IPS-18c (cell line): Measurements from ENCODE around the gene ARMH2.
"Not testable (repeated sequence)": the region's sequence is repeated elsewhere in the genome, so short reads cannot be mapped to it uniquely, and the experiment has no call there.

ENCODE experiments used
- H3K4me3 ChIP-seq: 2 replicates; pipeline ENCODE4 v1.7.0; 2013; ENCODE audit warnings: low read depth, mild to moderate bottlenecking, low read length, moderate library complexity; ENCODE audit not compliant: insufficient read depth
- H3K9me3 ChIP-seq: one replicate; pipeline ENCODE4 v1.6.1; 2013; ENCODE audit warnings: mild to moderate bottlenecking, low read length, moderate library complexity; ENCODE audit not compliant: control insufficient read depth, insufficient read depth

The ARMH2 gene

GRCh38 chr6:24778121-24778520, 20.6 kb downstream of the ARMH2 start:
- H3K4me3 ChIP-seq, result no peak overlapping the region
- no peaks in the 10 kb centered on the region for H3K9me3 ChIP-seq

GRCh38 chr6:24777227-24777626, 21.5 kb downstream of the ARMH2 start:
- Histone ChIP-seq H3K4me3 (no peak overlapping the region), H3K9me3 (no peaks in the 10 kb centered on the region)

GRCh38 chr6:24775520-24776058, 23.1 kb downstream of the ARMH2 start:
- H3K4me3 ChIP-seq, result peak overlapping the region; percentile 100
- no peaks in the 10 kb centered on the region for H3K9me3 ChIP-seq

- H3K9me3 ChIP-seq, result no peaks in the 10 kb centered on the region
- H3K4me3 ChIP-seq, result peak within 1 kb of the TSS; percentile 100
These were observed 23.8 kb downstream of the ARMH2 start, which contains the start of gene GMNN for GRCh38 chr6:24774696-24775519. GMNN (plus strand) TSS chr6:24774937; CDS start chr6:24777247, 2,310 bp downstream.

GRCh38 chr6:24768361-24768760, 30.4 kb downstream of the ARMH2 start:
- no peaks in the 10 kb centered on the region for H3K9me3 ChIP-seq
- no peak overlapping the region for H3K4me3 ChIP-seq

GRCh38 chr6:24766680-24767462, 31.8 kb downstream of the ARMH2 start:
- no peaks in the 10 kb centered on the region for H3K9me3 ChIP-seq
- H3K4me3 ChIP-seq, result no peak overlapping the region

- H3K9me3 ChIP-seq, H3K4me3 ChIP-seq: not testable (repeated sequence)
These were observed 32.7 kb downstream of the ARMH2 start for GRCh38 chr6:24765968-24766367.

- H3K4me3 ChIP-seq, H3K9me3 ChIP-seq: not testable (repeated sequence)
These were observed 33.6 kb downstream of the ARMH2 start for GRCh38 chr6:24764833-24765828.

- peaks cover 3% of the 10 kb centered on the region for H3K9me3 ChIP-seq
- H3K4me3 ChIP-seq, result no peak overlapping the region
These were observed 35.1 kb downstream of the ARMH2 start for GRCh38 chr6:24763578-24763977.

GRCh38 chr6:24761851-24762250, 36.9 kb downstream of the ARMH2 start:
- H3K4me3 ChIP-seq, result no peak overlapping the region
- peaks cover 3% of the 10 kb centered on the region for H3K9me3 ChIP-seq

GRCh38 chr6:24761193-24761835, 37.4 kb downstream of the ARMH2 start:
- H3K4me3 ChIP-seq, result no peak overlapping the region

GRCh38 chr6:24760210-24760609, 38.5 kb downstream of the ARMH2 start:
- no peak overlapping the region for H3K4me3 ChIP-seq
- H3K9me3 ChIP-seq, result peaks cover 3% of the 10 kb centered on the region

More at GRCh38 chr6:24761193-24761835, 37.4 kb downstream of the ARMH2 start:
- peaks cover 3% of the 10 kb centered on the region for H3K9me3 ChIP-seq

- H3K9me3 ChIP-seq, result peaks cover 3% of the 10 kb centered on the region
- no peak overlapping the region for H3K4me3 ChIP-seq
These were observed 39.0 kb downstream of the ARMH2 start for GRCh38 chr6:24759718-24760117.

GRCh38 chr6:24757611-24758010, 41.1 kb downstream of the ARMH2 start:
- H3K4me3 ChIP-seq, result no peak overlapping the region
- H3K9me3 ChIP-seq, result peaks cover 3% of the 10 kb centered on the region

GRCh38 chr6:24755279-24755678, 43.4 kb downstream of the ARMH2 start:
- H3K9me3 ChIP-seq, result no peaks in the 10 kb centered on the region
- no peak overlapping the region for H3K4me3 ChIP-seq

GRCh38 chr6:24754378-24754777, 44.3 kb downstream of the ARMH2 start:
- not testable (repeated sequence) for H3K9me3 ChIP-seq, H3K4me3 ChIP-seq
